HG02885 (cell line): ENCODE measurements around the gene CPT1B.

Experiments used
- ATAC-seq: cut with Tn5 transposase; IDR thresholded peaks from one replicate; pipeline ENCODE4 v1.9.1; 2021; ENCODE audit warnings: mild to moderate bottlenecking; ENCODE audit not compliant: unreplicated experiment, poor library complexity

The CPT1B gene

DNA sequence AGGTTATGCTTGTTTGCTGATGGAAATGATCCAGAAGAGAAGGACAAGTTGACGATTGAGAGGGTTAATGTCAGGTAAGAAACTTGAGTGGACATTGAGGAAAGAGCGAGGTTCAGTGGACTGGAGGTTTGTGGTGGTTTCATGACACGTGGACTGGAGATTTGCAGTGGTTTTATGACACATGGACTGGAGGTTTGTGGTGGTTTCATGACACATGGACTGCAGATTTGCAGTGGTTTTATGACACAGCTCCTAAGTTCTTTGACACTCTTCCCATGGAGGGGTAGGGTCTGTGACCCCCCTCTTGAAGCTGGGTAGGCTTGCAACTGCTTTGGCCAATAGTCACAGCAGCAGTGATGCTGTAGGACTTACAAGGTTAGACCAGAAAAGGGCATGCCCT lies 17.0 kb upstream of the CPT1B start:
- no peak for ATAC-seq

- ATAC-seq = no peak
Measured at GRCh38 chr22:50587407-50587806, 9.2 kb upstream of the CPT1B start.

DNA sequence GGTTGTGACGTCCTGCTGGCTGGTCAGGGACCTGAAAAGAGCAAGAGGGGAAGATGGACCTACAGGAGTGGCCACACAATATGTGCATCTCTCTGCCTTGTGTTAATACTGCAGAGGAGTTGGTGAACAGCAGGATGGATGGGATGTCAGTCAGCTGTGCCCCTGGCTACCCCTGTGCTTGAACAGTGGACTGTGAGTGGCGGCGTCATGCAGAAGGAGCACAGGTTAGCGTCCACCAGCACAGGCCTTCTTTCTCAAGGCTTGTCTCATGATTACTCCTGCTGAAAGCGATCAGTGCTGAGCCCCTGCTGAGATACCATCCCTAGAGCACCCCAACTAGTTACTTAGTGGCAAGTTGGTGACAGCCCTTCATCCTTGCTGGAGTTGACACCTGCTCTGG lies 8.2 kb upstream of the CPT1B start:
- no peak for ATAC-seq

DNA sequence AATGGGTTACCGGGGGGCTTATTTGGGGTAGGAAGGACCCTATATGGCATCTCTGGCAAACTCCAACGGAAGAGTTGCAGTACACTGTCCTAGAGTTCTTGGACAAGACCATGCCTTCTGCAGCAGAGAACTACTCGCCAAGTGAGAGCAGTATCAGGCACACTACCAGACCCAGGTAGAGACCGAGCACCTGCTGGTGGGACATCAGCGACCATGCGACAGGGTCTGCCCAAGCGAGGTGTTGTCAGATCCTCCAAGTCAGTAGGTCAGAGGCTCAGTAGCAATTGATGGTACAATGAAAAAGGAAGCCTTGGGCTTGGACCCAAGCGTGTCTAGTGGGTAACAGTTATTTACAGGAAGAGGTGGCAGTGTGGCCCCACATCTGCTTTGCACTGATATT lies 7.6 kb upstream of the CPT1B start:
- ATAC-seq = no peak

- no peak for ATAC-seq
Measured at GRCh38 chr22:50585238-50585637, 7.0 kb upstream of the CPT1B start.

DNA sequence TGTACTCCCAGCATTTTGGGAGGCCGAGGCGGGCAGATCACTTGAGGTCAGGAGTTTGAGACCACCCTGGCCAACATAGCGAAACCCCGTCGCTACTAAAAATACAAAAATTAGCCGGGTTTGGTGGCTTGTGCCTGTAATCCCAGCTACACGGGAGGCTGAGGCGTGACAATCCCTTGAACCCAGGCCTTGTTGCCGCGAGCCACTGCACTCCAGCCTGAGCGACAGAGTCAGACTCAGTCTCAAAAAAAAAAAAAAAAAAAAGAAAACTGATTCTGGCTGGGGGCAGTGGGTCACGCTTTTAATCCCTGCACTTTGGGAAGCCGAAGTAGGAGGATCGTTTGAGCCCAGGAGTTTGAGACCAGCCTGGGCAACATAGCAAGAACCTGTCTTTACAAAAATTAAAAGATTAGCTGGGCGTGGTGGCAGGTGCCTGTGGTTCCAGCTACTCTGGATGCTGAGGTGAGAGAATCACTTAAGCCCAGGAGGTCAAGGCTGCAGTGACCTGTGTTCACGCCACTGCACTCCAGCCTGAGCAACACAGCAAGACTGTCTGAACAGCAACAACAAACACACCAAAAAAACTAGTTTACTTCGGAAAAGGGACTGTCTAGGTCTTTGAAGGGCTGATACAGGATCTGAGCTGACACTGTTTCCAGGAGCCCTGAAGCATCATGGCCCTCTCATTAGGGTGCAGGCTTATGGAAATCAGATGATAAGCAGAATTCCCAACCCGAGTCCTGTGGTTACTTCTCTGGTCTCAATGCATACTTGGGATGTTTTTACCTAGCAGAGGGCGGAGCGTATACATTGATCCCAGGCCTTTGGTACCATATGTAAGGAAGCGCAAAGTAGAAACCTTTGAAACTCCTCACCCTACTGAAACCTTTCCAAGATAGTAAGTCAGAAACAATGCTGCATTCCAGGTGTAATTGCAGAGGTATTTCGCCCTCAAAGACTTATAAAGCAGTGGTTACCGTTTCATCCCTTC lies 6.2 kb upstream of the CPT1B start:
- ATAC-seq = no peak

DNA sequence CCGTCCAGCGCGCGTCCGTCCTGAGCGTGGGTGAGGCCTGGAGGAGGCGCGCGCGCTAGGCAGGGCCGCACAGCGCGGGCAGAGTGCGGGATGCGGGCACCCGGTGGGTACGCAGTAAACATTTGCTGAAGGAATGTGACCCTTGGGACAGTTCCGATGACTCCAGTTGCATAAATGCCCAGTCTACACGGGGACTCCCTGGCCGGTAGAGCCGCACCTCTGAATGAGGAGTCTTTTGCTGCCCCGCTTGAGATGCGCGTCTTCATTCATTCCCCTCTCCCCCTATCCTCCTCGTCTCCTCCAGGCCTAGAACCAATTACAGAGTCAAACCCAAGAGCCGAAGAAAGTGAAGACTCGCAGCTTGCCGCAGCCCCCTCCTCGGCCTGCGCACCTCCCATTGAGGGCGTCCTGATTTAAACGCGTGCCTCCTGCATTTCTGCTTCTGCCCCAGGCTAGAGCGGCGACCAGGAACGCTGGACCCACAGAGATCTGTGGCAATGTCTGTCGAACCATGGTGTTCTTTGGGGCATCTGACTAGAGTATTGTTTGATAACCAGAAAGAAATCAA lies 5.2 kb upstream of the CPT1B start:
- ATAC-seq = peak; percentile 27

DNA sequence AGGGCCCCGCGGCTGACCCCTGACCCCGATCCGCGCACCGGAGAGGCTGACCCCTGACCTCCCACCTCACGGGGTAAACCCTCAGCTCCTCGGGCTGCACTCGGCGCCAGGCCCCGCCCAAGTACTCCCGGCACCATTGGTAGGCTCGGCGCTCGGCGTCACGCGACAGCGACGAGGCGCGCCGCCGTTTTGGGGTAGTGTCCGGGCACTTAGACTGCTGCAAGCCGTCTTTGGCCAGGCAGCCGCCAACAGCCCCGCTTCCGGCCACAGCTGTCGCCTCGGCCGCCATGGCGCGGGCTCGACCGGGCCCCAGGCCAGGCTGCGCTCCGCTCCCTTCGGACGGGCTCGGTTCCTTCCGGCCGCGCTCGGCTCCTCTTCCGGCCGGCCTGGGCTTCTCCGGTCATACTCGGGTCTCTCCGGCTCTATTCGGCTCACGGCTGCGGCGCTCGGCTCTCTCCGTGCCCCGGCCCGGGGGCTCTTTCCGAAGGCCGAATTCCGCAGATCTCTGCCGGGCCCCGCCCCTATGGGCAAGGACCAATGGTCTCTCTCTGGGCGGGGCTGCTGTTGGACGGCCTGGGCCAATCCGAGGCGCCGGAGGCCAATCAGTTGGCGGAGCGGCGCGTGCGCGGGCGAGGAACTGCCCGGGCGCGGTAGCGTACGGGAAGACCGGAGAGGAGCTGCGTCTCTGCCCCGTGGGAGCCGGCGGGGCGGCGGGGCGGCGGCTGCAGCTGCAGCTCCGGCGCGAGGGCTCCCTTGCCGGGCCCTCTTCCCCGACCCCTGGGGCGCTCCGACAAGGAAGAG lies 4.5 kb upstream of the CPT1B start, which contains the start of gene CHKB:
Gene CHKB, minus strand, starts transcription at position 357 of the 801 bp plus-strand sequence. Its CDS starts 68 bp downstream, at position 289.
- peak; percentile 91 for ATAC-seq

- ATAC-seq = no peak
Measured at GRCh38 chr22:50581950-50582492, 3.8 kb upstream of the CPT1B start.

DNA sequence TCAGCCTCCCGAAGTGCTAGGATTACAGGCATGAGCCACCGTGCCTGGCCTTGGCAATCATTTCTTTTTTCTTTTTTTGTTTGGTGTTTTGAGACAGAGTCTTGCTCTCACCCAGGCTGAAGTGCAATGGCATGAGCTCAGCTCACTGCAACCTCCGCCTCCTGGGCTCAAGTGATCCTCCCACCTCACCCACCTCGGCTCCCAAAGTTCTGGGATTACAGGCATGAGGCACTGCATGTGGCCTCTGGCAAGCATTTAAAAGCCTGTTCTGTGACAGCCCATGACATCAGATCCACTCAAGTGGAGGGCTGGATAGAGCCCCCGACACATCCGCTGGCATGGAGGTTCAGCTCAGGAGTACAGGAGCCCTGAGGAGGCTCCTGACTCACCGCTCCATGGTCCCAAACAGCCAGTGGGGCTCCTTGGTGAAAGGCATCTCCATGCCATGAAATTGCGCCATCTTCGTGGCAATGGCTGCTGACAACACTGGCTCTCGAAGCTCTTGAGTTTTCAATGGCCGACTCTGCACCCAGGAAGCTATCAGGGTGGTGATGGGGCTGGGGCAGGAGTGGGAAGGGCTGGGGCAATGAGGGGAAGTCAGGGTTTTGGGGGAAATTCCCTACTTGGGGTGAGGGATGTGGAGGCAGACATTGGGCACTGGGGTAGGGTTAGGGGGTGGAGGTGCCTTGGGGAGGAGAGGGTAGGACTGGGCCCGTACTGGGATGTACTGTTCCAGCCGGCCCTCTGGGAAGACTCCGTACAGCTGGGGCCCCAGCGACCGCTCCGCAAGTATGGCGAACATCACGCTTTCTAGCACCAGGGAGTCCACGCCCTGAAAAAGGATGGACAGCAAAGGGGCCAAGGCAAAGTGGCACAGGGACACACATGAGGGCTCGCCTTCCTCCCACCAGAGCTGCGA lies 3.1 kb upstream of the CPT1B start:
- ATAC-seq = no peak

- no peak for ATAC-seq
Measured at GRCh38 chr22:50579752-50580151, 1.5 kb upstream of the CPT1B start.

DNA sequence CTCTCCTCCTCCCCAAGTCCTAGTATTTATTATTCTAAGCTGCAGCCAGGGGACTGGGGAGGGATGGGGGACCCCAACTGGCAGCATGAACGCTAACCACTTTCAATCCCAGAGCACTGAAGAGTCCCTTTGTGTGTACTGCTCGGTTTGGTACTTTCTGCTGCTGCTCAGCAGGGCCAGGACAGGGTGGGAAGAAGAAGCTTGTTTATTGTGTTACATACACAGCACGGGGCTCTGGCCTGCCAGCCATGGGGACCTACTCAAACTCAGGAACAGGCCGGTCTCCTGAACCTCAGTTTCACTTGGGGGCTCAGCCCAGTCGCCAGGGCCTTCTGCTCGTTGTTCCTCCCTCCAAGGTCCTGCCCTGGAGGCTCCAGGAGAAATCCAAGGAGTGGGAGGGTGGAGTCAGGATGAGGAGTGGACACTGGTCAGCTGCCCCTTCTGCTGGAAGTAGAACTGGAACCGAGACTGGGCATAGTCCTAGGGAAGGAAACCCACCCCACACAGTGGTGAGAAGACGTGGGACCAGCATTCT lies 616 bp upstream of the CPT1B start:
- ATAC-seq = no peak

DNA sequence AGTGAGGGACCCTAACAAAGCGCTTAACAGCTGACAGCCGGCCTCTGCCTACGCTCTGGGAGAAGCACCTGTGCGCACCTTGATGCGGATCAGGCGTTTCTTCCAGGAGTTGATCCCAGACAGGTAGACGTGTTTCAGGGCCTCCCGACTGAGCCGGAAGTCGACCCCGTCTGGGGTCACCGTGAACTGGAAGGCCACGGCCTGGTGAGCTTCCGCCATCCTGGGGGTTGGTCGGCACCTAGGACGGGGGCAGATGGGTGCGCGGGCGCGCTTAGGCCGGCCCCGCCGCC lies 585 bp downstream of the CPT1B start:
- no peak for ATAC-seq

DNA sequence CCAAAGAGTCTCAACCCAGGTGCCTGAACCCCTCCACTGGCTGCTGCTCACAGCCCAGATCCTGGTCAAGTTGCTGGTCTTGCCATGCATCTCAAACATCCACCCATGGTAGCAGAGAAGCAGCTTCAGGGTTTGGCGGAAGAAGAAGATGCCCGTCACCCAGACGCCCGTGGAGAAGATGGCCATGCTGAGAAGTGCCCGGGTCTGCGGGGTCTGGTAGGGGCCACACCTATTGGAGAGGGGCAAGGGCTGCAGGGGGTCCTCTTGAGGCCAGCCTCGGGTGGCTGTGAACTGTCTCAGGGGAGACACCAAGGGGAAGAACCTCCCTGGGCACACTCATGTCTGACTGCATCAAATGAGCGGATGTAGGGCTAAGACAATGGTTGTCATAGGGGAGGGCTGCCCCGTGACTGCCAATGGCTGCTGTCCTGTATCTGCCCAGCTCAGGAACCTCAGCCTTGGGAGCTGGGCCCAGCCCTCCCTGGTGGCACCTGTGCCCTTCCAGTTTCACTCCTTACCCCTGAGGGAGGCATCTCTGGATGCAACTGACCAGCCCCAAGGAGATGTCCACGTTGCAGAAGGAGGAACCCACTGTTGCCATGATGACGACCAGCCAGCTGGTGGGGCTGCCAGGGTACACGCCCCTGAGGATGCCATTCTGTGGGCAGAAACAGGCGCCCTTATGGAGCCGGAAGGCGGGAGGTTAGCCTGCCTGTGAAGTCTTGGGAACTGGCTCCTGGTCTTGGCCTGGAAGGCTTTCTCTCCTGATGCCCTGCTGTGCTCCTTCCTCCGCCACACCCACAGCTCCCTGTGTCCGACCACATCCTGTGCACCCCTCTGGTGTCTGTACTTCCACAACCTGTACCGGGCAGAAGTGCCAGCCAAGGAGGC lies 1.2 kb downstream of the CPT1B start:
- no peak for ATAC-seq

DNA sequence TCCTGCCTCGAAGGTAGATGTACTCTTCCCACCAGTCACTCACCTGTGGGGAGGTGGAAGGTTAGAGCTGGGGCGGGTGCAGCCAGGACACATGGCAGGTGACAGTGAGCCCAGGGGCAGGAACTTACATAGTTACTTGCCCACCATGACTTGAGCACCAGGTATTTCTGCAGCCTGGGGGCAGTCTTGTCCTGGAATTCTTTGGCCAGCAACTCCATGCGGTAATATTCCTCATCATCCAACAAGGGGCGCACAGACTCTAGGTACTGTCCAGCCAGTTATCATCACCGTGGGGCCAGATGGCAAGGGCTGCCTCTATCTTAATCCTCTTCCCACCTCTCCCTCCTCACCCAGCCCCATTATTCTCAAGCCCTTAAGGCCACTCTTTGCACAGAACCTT lies 2.2 kb downstream of the CPT1B start:
- no peak for ATAC-seq

DNA sequence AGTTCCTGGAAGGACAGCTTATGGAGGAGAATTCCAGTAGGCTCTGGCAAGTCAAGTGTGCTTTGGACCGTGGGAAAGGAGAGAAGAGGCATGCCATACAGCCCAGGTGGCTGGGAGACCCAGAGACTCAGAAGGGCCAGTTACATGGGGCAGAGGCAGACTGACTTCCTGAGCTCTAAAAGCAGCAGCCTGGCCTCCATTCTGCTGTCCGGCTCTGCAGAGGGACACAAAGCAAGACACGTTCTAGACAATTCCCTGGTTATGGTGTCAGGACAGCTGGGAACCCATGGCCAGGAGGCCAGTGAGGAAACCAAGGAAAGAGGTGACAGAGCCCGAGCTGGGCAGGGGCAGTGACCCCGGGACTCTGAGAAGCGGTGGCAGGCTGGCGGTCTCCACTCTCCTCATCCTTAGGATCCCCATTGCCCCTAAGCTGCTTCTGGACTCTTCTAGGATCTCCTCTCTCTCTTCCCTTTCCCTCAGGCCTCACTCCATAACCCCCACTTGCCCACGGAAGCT lies 2.7 kb downstream of the CPT1B start:
- no peak for ATAC-seq

- no peak for ATAC-seq
Measured at GRCh38 chr22:50574383-50574755, 3.9 kb downstream of the CPT1B start.
